Spleen (tissue), 11 donors: Measurements from ENCODE around the gene NRXN2. TPM values are rescaled to one million over a fixed set of nuclear protein-coding genes. Genes with fewer than 3 reads are reported as not detected.

ENCODE experiments used
- DNase-seq: peaks from one replicate; pipeline ENCODE4 v3.0.0-alpha.2; 2020
- H3K27ac ChIP-seq, 8 donors: fragments of 200-600 bp; sonication (generic) in 7 of 8; 1 replicate in 4 of 8; 2 replicates in 4 of 8; pipeline versions ENCODE4 v1.5.0 to v1.8.0; 2016 to 2021; ENCODE audit warnings: inconsistent platforms in 4 of 8, mild to moderate bottlenecking in 4 of 8, moderate library complexity in 1 of 8
- H3K27me3 ChIP-seq, 7 donors: fragments of 200-600 bp; sonication (generic) in 6 of 7; replicated peaks in 1 of 7; 1 replicate in 4 of 7; 2 replicates in 3 of 7; pipeline versions ENCODE4 v1.5.0 to v1.8.0; 2016 to 2021; ENCODE audit warnings: inconsistent platforms in 3 of 7, mild to moderate bottlenecking in 1 of 7
- H3K36me3 ChIP-seq, 6 donors: fragments of 200-600 bp; sonication (generic) in 5 of 6; 1 replicate in 4 of 6; 2 replicates in 2 of 6; pipeline versions ENCODE4 v1.5.0 to v1.8.0; 2016 to 2021; ENCODE audit warnings: inconsistent platforms in 2 of 6
- H3K4me1 ChIP-seq, 6 donors: fragments of 200-600 bp; sonication (generic) in 5 of 6; 1 replicate in 3 of 6; 2 replicates in 3 of 6; pipeline versions ENCODE4 v1.5.0 to v1.8.0; 2016 to 2021; ENCODE audit warnings: inconsistent platforms in 3 of 6
- H3K4me3 ChIP-seq, 8 donors: fragments of 200-600 bp; sonication (generic) in 7 of 8; 1 replicate in 4 of 8; 2 replicates in 4 of 8; pipeline versions ENCODE4 v1.5.0 to v1.8.0; 2016 to 2021; ENCODE audit warnings: inconsistent platforms in 4 of 8, mild to moderate bottlenecking in 4 of 8, moderate library complexity in 2 of 8
- H3K9me3 ChIP-seq, 8 donors: fragments of 200-600 bp; sonication (generic) in 7 of 8; 1 replicate in 4 of 8; 2 replicates in 4 of 8; pipeline versions ENCODE4 v1.5.0 to v1.8.0; 2016 to 2021; ENCODE audit warnings: inconsistent platforms in 4 of 8
- CTCF ChIP-seq, 11 experiments: fragments of 200-600 bp in 7 of 11; fragments of 450-650 bp in 4 of 11; sonication (generic) in 4 of 11; IDR thresholded peaks in 8 of 11; conservative IDR thresholded peaks in 3 of 11; 1 replicate in 7 of 11; 2 replicates in 4 of 11; pipeline versions ENCODE4 v1.4.0 to v1.8.0; 2016 to 2021; ENCODE audit warnings: antibody characterized with exemption in 11 of 11, inconsistent platforms in 4 of 11, mild to moderate bottlenecking in 1 of 11
- POLR2A ChIP-seq, 3 donors: fragments of 450-650 bp; IDR thresholded peaks; one replicate each; pipeline ENCODE4 v1.5.1; 2017; ENCODE audit warnings: antibody characterized with exemption in 3 of 3, mild to moderate bottlenecking in 1 of 3
- POLR2AphosphoS5 ChIP-seq, 3 donors: sonication (generic); formaldehyde crosslinking; IDR thresholded peaks; one replicate each; pipeline ENCODE4 v1.5.1; 2017; ENCODE audit warnings: antibody characterized with exemption in 3 of 3
- WGBS, 5 donors: extraction: QIAGEN DNeasy Blood & Tissue Kit in 3 of 5; methylation state at CpG; one replicate each; pipeline versions ENCODE4 v1.1.5 to v1.1.7; 2013 to 2018; 5-methylcytosine and 5-hydroxymethylcytosine counted together
- intact Hi-C: fragments of 100-400 bp; cut with DNase I; formaldehyde crosslinking; loops from one replicate; pipeline ENCODE4 v1.15.0; 2023; ENCODE audit warnings: low total_unique reads
- polyA plus RNA-seq, 3 donors: library from polyadenylated mRNA; stranded (reverse); fragments of 200-250 nt; gene quantifications; one replicate each; pipeline ENCODE4 v1.2.1, GENCODE V29; 2013
- total RNA-seq, 7 donors: library from RNA; depleted of rRNA in 3 of 7; stranded (reverse); fragments of >200 nt in 3 of 7; fragmentation: NEBNext Ultra II Directional in 4 of 7; extraction: Animal tissue kit (Norgen Biotek cat#: 25700) in 4 of 7; gene quantifications; one replicate each; pipeline versions ENCODE4 v1.1.0 to v1.2.1, GENCODE V29; 2016 to 2021
- donor health status: healthy with polysubstance abuse.
- donor health status: DM: no; HTN: no; CAD: no; lungs with moderate emphysema.
- donor health status: DM: no; HTN: no; CAD: no.
- donor health status: Bipolar disorder and iron deficiency.
- donor health status: healthy.
- donor health status: DM: no; HTN: no; CAD: no.
- donor health status: DM: yes; HTN: yes; CAD: no.

NRXN2 gene
- total and polyA plus RNA-seq, 10 donors = 0.59 to 12.9 (median 3.0) TPM

DNA sequence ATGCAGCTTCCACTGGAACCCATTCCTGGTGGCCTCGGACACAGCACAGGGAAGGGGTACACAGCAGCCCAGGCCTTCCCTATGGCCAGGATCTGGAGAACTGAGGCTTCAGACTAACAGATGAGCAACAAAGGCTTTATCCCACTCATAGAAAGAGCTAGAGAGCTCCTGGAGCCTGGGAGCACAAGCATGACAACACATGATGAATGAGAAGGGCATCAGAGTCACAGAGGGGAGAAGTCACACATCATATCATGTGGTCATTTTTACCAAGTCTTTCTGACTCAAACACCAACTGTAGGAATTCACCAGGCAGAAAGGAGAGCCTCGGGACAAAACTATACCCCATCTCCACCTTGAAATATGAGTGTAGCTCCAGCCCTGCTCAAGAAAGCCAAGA is 43.2 kb downstream of the NRXN2 start:
- peaks cover 0 to 12% (median 6%) of the 10 kb centered on the region in 6 donors for H3K4me1 ChIP-seq
- H3K36me3 ChIP-seq = no peaks in the 10 kb centered on the region
- no peak overlapping the region for H3K27ac ChIP-seq
- H3K4me3 ChIP-seq = no peak overlapping the region
- no peaks in the 10 kb centered on the region for H3K9me3 ChIP-seq
- intact Hi-C loops = no loop called here
- H3K27me3 ChIP-seq = peaks cover 0 to 30% (median 6%) of the 10 kb centered on the region in 7 donors
- no peak for TF ChIP-seq POLR2AphosphoS5 (IDR thresholded peaks at IDR 0.05)
- no peak for TF ChIP-seq POLR2A (IDR thresholded peaks at IDR 0.05)
- no peak for TF ChIP-seq CTCF (IDR thresholded peaks at IDR 0.05 in 8 of 11, conservative IDR thresholded peaks at IDR 0.05 in 3 of 11)
- WGBS, 5 donors = 32 to 38% (median 33%) methylated on average over 2 of the region's 2 CpGs
- DNase-seq = no peak

- 79 to 90% (median 85%) methylated on average over 6 of the region's 6 CpGs for WGBS, 5 donors
- Histone ChIP-seq H3K4me3 (no peak overlapping the region), H3K27me3 (peaks cover 0 to 33% (median 6%) of the 10 kb centered on the region in 7 donors), H3K27ac (no peak overlapping the region), H3K9me3 (no peaks in the 10 kb centered on the region), H3K36me3 (no peaks in the 10 kb centered on the region), H3K4me1 (peaks cover 0 to 12% (median 6%) of the 10 kb centered on the region in 6 donors)
- DNase-seq = no peak
- TF ChIP-seq POLR2AphosphoS5 (IDR thresholded peaks at IDR 0.05) = no peak
- TF ChIP-seq CTCF (IDR thresholded peaks at IDR 0.05 in 8 of 11, conservative IDR thresholded peaks at IDR 0.05 in 3 of 11) = no peak
- TF ChIP-seq POLR2A (IDR thresholded peaks at IDR 0.05) = no peak
- intact Hi-C loops = no loop called here
Observed at GRCh38 chr11:64677441-64678023, 45.5 kb downstream of the NRXN2 start.

GRCh38 chr11:64676261-64676615 is 46.8 kb downstream of the NRXN2 start:
- no peak for DNase-seq
- intact Hi-C loops = no loop called here
- Histone ChIP-seq H3K9me3 (no peaks in the 10 kb centered on the region), H3K27me3 (peaks cover 0 to 46% (median 6%) of the 10 kb centered on the region in 7 donors), H3K27ac (no peak overlapping the region), H3K36me3 (no peaks in the 10 kb centered on the region), H3K4me1 (peaks cover 0 to 15% (median 6%) of the 10 kb centered on the region in 6 donors), H3K4me3 (no peak overlapping the region)
- TF ChIP-seq POLR2AphosphoS5 (IDR thresholded peaks at IDR 0.05) (no peak), POLR2A (IDR thresholded peaks at IDR 0.05) (no peak), CTCF (IDR thresholded peaks at IDR 0.05 in 8 of 11, conservative IDR thresholded peaks at IDR 0.05 in 3 of 11) (no peak)
- WGBS, 5 donors = 66 to 86% (median 74%) methylated on average over 2 of the region's 2 CpGs

- H3K27ac ChIP-seq = no peak overlapping the region
- H3K9me3 ChIP-seq = no peaks in the 10 kb centered on the region
- peaks cover 0 to 21% (median 6%) of the 10 kb centered on the region in 6 donors for H3K4me1 ChIP-seq
- peaks cover 0 to 52% (median 6%) of the 10 kb centered on the region in 7 donors for H3K27me3 ChIP-seq
- 33 to 55% (median 49%) methylated on average over 14 to 19 of the region's 19 CpGs for WGBS, 5 donors
- intact Hi-C loops = no loop called here
- no peak overlapping the region for H3K4me3 ChIP-seq
- TF ChIP-seq POLR2A (IDR thresholded peaks at IDR 0.05) (no peak), CTCF (IDR thresholded peaks at IDR 0.05 in 8 of 11, conservative IDR thresholded peaks at IDR 0.05 in 3 of 11) (no peak), POLR2AphosphoS5 (IDR thresholded peaks at IDR 0.05) (no peak)
- H3K36me3 ChIP-seq = no peaks in the 10 kb centered on the region
- no peak for DNase-seq
Observed at GRCh38 chr11:64675450-64676260, 47.3 kb downstream of the NRXN2 start.
